Fibroblast of mammary gland (primary cell): ENCODE data around the gene PLOD3.
A peak's percentile ranks its signal among the peaks of the same experiment; 100 is the strongest.
"Not testable (repeated sequence)": the region's sequence is repeated elsewhere in the genome, so short reads cannot be mapped to it uniquely, and the experiment has no call there.

Source experiments
- DNase-seq: peaks from one replicate; pipeline ENCODE4 v3.0.0-alpha.2; 2010; ENCODE audit warnings: low read depth
- H3K4me3 ChIP-seq: 2 replicates; pipeline ENCODE4 v1.5.1; 2011; ENCODE audit warnings: low read depth, mild to moderate bottlenecking, low read length, moderate library complexity; ENCODE audit not compliant: control insufficient read depth
- CTCF ChIP-seq: conservative IDR thresholded peaks from 2 replicates; pipeline ENCODE4 v1.5.1; 2011; ENCODE audit warnings: low read depth, low read length, inconsistent platforms; ENCODE audit not compliant: control insufficient read depth, insufficient read depth

PLOD3 gene

GRCh38 chr7:101217388-101218235 lies at the start of gene PLOD3, which contains the start of gene ZNHIT1:
Gene PLOD3, minus strand, starts transcription at chr7:101217581. Its CDS starts 307 bp downstream, at chr7:101217274.
Gene ZNHIT1, plus strand, starts transcription at chr7:101218165. Its CDS starts 31 bp downstream, at chr7:101218196.
- DNase-seq: peak; percentile 98
- no peak for TF ChIP-seq CTCF
- peak within 1 kb of the TSS; percentile 97 for H3K4me3 ChIP-seq

- H3K4me3 ChIP-seq: no peak overlapping the region
- DNase-seq: no peak
- TF ChIP-seq CTCF: no peak
These were observed 48.5 kb upstream of the PLOD3 start for GRCh38 chr7:101265622-101266516.

GRCh38 chr7:101264102-101264706 lies 46.8 kb upstream of the PLOD3 start:
- peak; percentile 28 for DNase-seq
- H3K4me3 ChIP-seq: not testable (repeated sequence)

GRCh38 chr7:101258243-101258731 lies 40.9 kb upstream of the PLOD3 start:
- no peak for TF ChIP-seq CTCF
- peak; percentile 43 for DNase-seq
- no peak overlapping the region for H3K4me3 ChIP-seq

- H3K4me3 ChIP-seq: no peak overlapping the region
- no peak for TF ChIP-seq CTCF
- no peak for DNase-seq
These were observed 38.4 kb upstream of the PLOD3 start for GRCh38 chr7:101255796-101256195.

GRCh38 chr7:101253199-101253598 lies 35.8 kb upstream of the PLOD3 start:
- H3K4me3 ChIP-seq, DNase-seq: not testable (repeated sequence)

- peak; percentile 96 for DNase-seq
- H3K4me3 ChIP-seq: peak overlapping the region; percentile 97
- no peak for TF ChIP-seq CTCF
These were observed 34.7 kb upstream of the PLOD3 start for GRCh38 chr7:101251871-101252659.
